ENCODE measurements around the gene LSM7. TPM values are rescaled to one million over a fixed set of nuclear protein-coding genes. Genes with fewer than 3 reads are reported as not detected.
A peak's percentile ranks its signal among the peaks of the same experiment; 100 is the strongest.
"Not testable (repeated sequence)": the region's sequence is repeated elsewhere in the genome, so short reads cannot be mapped to it uniquely, and the experiment has no call there.

Gene LSM7
- total RNA-seq, 1 donor from 2014 or later: 46.7 TPM

DNA sequence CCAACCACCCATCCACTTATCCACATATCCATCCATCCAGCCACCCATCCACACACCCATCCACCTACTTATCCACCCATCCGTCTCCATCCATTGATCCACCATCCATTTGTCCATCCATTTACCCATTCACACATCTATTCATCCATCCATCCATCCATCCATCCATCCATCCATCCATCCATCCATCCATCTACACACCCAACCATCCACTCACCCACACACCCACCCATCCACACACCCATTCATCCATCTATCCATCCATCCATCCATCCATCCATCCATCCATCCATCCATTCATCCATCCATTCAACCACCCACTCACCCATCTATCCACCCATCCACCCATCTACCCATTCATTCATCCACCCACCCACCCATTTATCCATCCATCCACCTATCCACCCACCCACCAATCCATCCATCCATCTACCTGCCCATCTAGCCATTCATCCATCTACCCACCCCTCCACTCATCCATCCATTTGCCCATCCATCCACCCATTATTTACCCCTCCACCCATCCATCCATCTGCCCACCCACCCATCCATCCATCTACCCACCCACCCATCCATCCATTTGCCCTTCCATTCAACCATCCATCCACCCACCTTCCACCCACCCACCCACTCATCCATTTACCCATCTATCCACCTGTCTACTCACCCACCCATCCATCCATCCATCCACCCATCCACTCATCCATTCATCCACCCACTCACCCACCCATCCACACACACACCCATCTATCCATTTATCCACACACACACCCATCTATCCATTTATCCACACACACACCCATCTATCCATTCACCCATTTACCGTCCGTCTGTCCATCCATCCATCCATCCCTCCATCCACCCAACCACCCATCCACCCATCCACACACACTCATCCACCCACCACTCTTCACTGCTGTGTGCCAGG, 29.2 kb upstream of the LSM7 start:
- ATAC-seq: no peak
- no peak for DNase-seq (ENCODE audit: missing footprints)
- intact Hi-C loops (cut with DNase I): no loop called here

DNA sequence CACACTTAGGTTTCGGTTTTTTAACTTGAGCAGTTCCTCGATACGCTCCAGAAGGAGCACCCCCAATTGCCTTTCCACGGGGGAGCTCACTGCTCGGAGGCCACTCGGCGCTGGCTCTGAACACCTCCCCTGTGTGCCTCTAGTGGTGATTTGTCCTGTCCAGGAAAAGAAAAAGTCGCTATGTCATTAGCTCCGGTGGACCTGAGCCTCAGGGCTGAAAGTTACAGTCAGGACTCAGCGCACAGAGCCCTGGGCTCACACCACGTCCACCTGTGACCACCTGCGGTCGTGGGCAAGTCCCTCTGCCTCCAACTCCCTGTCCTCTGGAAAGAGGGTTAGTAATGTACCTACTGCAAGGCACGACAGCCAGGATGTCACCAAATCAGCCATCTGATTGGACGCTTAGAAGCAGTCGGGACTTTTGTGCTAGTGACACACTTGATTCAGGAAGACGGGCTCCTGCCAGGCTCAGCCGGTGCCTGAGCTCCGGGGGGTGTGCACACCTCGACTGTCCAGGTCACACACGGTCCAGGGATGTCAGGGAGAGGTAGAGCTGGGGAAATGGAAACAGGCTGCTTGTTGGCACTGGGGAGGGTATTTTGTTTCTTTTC, 27.8 kb upstream of the LSM7 start:
- intact Hi-C loops (cut with DNase I): no loop called here
- ATAC-seq (no peak), DNase-seq (ENCODE audit: missing footprints) (no peak)

DNA sequence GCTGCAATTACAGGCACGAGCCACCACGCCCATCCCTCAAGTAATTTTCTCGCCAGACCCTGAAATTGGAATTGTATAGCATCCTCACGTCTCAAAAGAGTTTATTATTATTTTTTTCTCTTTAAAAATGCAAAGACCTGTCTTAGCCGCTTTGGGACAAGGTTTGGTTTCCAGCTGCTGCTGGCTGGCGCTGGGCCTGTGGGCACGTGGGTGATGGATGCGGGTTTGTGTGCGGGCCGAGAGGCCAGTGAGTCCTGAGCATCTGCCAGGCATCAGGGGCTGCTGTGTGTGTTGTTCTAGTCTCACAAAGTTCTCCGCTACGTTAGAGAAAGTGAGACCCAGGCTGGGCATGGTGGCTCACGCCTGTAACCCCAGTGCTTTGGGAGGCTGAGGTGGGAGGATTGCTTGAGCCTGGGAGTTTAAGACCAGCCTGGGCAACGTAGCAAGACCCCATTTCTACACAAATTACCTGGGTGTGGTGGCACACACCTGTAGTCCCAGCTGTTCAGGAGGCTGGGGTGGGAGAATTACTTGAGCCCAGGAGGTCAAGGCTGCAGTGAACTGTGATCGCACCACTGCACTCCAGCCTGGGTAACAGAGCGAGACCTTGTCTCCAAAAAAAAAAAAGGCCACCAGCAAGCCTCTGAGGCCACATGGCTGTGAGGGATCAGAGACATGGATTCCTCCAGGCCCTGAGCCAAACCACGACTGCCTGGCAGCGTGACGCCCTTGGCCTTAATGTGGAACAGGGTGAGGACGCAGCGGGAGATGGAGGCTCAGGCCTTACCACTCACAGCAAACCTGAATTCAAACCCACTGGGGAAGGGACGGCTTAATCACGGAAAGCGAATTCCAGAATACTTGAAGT, 27.0 kb upstream of the LSM7 start:
- no peak for ATAC-seq
- no peak for DNase-seq (ENCODE audit: missing footprints)
- intact Hi-C loops (cut with DNase I): no loop called here

DNA sequence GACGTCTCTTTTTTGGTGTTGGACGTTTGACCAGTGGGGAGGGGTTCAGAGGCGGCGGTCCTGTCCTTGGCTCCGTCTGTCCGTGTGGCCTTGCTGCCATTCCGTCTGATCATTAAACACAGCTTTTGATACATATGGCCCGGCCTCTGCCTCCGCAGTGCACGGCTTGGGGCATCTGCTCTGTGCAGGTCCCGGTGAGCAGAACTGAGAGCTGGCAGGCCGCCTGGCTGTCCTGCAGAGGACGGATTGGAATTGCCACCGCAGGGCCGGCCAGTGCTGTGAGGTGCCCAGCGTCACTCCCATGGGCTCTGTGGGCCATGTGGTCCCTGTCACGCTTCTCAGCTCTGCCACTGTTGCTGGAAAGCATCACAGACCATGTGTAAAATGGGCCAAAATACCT, 26.3 kb upstream of the LSM7 start:
- DNase-seq (ENCODE audit: missing footprints) (no peak), ATAC-seq (no peak)
- intact Hi-C loops (cut with DNase I): no loop called here

DNA sequence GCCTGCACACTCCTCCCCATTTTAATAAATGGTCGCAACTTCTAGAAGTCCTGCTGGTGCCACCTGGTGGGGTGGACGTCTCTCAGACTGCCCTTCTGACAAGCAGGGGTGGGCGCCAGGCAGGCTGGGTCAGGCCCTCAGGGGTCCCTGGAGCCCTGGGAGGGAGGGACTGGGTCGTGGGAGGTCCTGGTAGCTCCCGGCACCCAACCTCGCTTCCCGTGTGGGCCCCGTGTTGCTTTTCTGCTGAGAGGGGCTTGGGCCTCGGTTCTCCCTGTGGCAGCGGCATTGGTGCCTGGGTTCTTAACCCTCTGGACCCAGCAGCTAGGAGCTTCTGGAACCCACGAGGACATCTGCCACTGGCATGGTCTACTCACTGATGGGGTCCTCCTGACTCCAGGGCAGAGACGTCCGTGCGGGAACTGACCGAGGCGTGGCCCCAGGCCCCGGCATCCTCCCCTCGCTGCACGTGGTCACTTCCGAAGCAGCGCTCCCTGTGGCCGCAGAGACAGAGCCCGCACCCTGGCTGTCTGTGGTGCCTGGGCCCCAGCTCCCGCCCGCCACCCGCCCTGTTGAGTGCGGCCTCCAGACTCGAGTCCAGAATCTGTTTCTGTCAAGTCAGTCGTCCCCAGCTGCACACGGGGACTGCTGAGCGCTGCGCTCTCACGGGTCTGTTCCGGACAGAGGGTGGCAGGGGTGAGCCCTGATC, 25.7 kb upstream of the LSM7 start:
- DNase-seq (ENCODE audit: missing footprints): no peak
- no peak for ATAC-seq
- intact Hi-C loops (cut with DNase I): no loop called here

DNA sequence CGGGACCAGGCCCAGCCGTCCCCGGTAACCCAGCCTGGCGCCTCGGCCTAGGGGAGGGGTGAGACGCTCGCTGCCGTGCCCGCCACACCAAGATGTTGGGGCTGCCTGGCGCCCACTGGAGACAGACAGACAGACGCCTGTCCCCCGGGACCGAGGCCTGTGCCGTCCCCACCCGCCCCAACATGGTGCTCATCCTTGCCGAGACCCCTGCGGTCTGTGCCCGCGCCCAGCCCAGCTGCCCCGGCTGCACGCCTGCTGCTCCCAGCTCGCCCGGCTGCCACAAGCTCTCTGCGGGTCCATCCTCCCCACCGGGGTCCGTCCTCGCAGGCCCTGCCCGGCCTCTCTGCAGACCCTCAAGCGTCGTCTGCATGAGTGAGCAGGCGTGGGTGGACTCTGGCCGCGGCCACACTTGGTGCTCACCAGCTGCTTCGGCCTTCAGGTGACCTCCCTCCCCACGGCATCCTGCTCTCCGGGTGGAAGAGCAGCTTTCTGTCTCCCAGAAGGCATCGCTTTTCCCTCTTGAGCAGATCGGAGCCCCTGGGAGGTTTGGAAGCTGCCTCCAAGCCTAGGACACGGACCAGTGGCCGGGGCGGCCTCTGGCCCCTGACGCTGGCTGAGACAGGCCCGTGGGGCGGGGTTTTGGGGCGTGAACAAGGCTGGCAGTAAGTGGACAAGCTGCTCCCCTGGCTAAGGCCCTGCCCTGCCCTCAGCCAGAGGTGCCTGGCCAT, 24.9 kb upstream of the LSM7 start:
- ATAC-seq (no peak), DNase-seq (ENCODE audit: missing footprints) (no peak)
- intact Hi-C loops (cut with DNase I): no loop called here

DNA sequence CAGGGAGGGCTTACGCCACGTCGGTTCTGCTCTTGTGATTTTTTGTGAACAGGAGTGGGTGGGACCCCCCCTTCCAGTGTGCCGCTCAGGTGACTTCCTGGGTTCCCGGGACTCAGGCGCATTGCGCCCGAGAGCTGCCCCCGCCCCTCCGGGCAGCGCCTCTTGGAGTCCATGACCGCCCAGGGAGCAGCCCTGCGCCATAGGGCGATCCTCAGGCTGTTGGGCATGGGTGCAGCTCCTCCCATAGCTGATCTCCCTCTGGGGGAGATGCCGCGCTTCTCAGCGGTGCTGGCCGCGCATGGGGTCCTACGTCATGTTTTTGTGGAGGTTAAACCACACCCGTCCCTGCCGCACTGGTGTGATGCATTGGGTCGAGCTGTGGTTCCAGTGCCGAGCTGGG, 23.7 kb upstream of the LSM7 start:
- no peak for DNase-seq (ENCODE audit: missing footprints)
- intact Hi-C loops (cut with DNase I): no loop called here
- ATAC-seq: no peak

DNA sequence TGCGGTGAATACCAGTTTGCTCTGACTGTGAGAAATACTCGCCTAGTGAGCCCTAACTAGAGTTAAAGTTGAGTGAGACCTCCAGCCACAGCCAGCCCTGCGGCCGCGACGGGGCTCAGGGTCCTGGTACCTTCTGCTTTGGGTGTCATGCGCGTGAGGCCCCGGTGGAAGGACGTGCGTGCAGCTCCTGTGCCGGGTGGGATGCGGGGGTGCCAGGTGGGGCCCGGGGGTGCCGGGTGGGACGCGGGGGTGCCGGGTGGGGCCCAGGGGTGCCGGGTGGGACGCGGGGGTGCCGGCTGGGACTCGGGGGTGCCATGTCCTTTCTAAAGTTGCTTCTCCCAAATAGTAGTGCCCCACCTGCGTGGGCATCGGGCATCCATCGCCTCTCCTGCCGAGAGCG, 23.2 kb upstream of the LSM7 start:
- intact Hi-C loops (cut with DNase I): no loop called here
- no peak for ATAC-seq
- DNase-seq (ENCODE audit: missing footprints): no peak

DNA sequence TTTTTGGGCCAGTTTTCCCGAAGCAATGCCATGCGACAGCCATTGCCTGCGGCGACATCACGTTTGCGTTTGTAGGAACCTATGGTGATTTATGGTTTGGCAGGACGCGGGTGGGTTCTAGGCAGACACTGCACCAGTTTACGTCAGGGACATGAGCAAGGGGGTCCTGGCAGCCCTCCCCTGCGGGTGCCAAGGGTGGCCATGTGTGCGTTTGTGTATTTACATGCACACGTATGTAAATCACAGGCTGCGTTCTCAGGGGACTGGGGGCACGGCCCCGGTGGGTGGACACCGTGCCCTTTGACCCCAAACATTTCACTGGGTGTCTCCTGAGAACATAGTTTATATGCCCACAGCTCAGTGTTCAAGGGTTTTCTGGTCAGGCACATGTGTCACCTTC, 22.3 kb upstream of the LSM7 start:
- intact Hi-C loops (cut with DNase I): no loop called here
- no peak for ATAC-seq

DNA sequence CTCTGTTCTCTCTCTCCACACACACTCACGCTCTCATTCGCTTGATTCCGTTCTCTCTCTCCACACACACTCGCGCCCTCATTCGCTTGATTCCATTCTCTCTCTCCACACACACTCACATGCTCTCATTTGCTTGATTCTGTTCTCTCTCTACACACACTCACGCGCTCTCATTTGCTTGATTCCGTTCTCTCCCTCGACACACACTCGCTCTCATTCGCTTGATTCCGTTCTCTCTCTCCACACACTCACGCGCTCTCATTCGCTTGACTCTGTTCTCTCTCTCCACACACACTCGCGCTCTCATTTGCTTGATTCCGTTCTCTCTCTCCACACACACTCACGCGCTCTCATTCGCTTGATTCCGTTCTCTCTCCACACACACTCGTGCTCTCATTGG, 21.4 kb upstream of the LSM7 start:
- intact Hi-C loops (cut with DNase I); ATAC-seq; DNase-seq (ENCODE audit: missing footprints): not testable (repeated sequence)

More for the DNA sequence above, 22.3 kb upstream of the LSM7 start:
- no peak for DNase-seq (ENCODE audit: missing footprints)

DNA sequence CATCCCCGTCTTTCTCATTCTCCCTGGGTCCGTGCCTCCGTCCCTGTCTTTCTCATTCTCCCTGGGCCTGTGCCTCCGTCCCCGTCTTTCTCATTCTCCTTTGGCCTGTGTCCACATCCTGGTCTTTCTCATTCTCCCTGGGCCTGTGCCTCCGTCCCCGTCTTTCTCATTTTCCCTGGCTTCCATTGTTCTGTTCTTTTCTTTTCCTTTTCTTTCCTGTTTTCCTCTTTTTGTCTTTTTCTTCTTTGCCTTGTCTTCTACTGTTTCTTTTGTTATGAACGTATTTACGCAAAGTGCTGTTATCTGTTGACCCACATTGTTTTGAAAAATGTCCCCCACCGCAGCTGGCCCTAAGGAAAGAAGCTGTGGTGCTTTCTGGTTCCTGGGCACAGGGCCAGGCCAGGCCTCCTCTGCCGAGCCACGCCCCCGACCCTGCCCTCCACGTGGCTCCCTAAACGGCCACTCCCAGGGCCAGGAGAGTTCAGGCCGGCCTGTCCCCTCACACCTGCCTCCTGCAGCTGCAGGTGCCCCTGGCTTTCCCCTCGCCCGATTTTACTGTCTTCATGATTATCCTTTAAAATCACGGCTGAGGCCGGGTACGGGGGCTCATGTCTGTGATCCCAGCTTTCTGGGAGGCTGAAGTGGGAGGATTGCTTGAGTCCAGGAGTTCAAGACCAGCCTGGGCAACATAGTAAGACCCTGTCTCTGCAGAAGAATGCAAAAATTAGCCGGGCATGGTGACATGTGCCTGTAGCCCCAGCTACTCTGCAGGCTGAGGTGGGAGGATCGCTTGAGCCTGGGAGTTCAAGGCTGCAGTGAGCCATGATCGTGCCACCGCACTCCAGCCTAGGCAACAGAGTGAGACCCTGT, 17.6 kb upstream of the LSM7 start:
- peak; percentile 48 for ATAC-seq
- intact Hi-C loops (cut with DNase I): no loop called here
- peak; percentile 72 for DNase-seq (ENCODE audit: missing footprints)

DNA sequence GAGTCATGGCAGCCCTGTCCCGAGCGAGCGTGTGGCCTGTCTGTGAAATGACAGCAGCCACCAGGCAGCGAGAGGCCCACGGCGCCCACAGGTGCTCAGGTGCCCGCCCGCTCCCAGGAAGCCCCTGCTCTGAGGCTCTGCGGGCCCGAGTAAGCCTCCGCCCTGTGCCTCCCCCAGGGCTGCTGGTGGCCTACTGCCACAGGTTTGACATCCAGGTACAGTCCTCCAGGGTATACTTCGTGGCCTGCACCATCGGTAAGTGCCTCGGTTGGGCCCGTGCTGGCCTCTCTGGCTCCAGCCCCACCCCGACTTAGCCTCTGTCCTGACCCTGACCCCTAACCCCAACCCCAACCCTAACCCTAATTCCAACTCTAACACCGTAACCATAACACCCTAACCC, 16.7 kb upstream of the LSM7 start:
- intact Hi-C loops (cut with DNase I): no loop called here
- ATAC-seq (no peak), DNase-seq (ENCODE audit: missing footprints) (no peak)

DNA sequence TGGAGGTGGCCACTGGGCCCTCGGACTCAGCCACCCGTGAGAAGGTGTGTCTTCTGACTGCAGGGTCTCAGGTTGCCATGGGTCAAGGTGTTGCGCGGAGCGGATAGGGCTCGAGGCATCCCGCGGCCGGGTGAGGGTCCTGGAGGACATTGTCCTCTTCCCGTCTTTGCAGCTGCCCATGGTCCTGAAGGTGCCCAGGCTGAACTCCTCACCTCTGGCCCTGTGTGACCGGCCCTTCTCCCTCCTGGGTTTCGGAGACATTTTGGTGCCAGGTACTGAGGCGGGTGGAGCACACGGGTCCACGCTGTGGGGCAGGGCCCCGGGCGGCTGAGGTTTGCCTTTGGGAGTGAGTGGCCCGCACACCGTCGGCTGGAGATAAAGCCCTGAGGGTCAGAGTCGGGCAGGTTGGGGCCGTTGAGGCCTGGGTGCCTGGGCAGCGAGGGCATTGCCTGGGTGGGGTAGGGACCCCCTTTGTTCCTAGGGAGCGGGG, 16.0 kb upstream of the LSM7 start:
- intact Hi-C loops (cut with DNase I): no loop called here
- DNase-seq (ENCODE audit: missing footprints) (peak; percentile 52), ATAC-seq (no peak)

DNA sequence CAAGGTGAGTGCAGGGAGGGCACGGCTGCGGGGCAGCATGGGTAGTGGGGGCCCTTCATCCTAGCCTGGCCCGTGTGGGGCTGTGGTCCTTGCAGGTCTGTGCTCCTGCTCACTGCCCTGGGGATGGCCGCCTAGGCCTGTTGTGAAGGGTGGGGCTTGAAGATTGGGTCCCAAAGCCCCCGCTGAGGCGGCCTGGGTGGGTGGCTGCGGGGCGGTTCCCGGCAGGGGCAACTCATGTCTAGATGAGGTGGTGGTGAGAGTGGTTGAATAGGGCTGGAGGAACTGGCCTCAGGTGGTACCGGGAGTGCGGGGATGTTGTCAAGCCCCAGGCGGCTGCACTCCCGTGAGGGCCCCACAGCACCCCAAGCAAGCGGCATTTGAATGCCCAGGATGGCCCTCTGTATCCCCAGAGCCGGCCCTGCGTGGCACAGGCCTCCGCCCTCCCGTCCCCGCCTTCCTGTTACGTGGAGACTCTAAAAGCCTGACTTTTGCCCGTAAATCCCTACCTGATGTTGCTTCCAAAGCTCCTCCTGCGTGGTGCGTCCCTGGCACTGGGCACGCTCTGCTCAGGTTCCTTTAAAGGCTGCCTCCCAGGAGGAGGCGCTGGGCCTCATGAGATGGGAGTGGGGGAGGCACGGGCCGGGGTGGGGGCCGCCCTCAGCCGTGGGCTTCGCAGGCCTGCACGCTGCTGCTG, 15.1 kb upstream of the LSM7 start:
- peak; percentile 30 for ATAC-seq
- peak; percentile 45 for DNase-seq (ENCODE audit: missing footprints)
- intact Hi-C loops (cut with DNase I): no loop called here

DNA sequence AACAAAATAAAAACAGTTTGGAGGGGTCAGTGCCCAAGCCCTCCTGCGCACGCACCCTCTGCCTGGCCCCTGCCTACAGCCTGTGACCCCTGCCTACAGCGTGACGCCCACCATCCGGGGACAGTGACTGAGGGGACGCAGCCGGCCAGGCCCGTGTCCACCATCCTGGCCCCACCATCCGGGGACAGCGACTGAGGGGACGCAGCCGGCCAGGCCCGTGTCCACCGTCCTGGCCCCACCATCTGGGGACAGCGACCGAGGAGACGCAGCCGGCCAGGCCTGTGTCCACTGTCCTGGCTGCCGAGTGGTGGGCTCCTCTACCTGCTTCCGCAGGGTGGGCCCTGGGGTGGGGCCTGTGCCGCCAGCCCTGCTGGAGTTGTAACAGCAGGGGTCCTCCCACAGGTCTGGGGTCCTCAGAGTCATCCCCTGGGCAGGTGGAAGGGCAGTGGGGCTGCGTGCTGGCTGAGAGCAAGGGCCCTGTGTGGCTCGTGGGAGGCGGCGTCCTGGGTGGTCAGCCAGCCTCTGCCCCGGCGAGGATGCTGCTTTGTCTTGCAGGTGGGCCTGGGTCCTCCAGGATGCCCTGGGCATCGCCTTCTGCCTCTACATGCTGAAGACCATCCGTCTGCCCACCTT, 14.4 kb upstream of the LSM7 start:
- intact Hi-C loops (cut with DNase I): no loop called here
- no peak for ATAC-seq
- no peak for DNase-seq (ENCODE audit: missing footprints)

DNA sequence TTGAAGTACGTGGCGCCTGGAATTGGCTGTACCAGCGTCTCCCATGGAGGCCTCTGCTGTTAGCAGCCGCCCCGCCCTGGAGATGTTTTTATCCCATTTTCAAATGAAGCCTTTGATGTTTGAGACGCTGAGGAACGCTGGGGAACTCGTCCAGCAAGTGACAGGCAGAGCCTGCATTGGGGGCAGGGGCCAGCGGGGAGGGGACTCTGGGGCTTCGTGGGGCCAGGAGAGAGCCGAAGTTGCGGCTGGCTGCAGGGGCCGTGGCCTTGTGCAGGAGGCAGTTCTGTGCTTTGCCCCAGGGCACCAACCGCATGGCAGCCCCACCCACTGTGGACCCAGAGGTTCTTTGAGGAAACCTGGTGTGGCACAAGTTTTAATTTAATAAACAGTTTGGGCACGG, 13.6 kb upstream of the LSM7 start:
- intact Hi-C loops (cut with DNase I): no loop called here

More for the DNA sequence above, 13.6 kb upstream of the LSM7 start:
- no peak for ATAC-seq
- DNase-seq (ENCODE audit: missing footprints): peak; percentile 16

Measured in Right ventricle myocardium inferior (tissue), 1 donor.